K562 (cell line): ENCODE data around the gene GPR25. TPM values are rescaled to one million over a fixed set of nuclear protein-coding genes. Genes with fewer than 3 reads are reported as not detected.

Experiments
- ATAC-seq: fragments of 200-7000 bp; cut with Tn5 transposase; 3 replicates; pipeline ENCODE4 v1.9.1; 2020; ENCODE audit warnings: moderate library complexity
- BruUV-seq: library from RNA; stranded (reverse); fragments of 400-500 nt; replicated peaks from 2 replicates; lab custom pipeline; 2021; lab: Mats Ljungman, UMichigan
- CTCF ChIA-PET: fragments of 300-600 bp; formaldehyde crosslinking; extraction: SDS; loops from one replicate; lab custom pipeline; 2021; ENCODE audit warnings: low intra/inter-chr PET ratio; lab: Yijun Ruan, JAX
- POLR2A ChIA-PET: fragments of 300-600, 350-650 bp; sonication (Branson Sonifier 250); formaldehyde crosslinking; extraction: SDS; loops from one replicate; lab custom pipeline; 2021; ENCODE audit warnings: antibody characterized with exemption, inconsistent platforms; lab: Yijun Ruan, JAX
- DNase-seq, 4 experiments: peaks; one replicate each; pipeline versions ENCODE4 v3.0.0 to v3.0.0-alpha.2; 2011 to 2018; ENCODE audit warnings: low spot score in 3 of 4, mixed read lengths in 3 of 4; ENCODE audit errors: extremely low read depth in 1 of 4
- FAIRE-seq: peaks from 2 replicates; lab custom pipeline; 2011; peaks lifted over from hg19 to GRCh38; lab: Jason Lieb, UNC
- H2AFZ ChIP-seq: 2 replicates; pipeline ENCODE4 v1.6.0; 2011; ENCODE audit warnings: low read depth, low read length, control low read depth, inconsistent platforms
- H3K27ac ChIP-seq: fragments of 200-600 bp; 3 replicates; pipeline ENCODE4 v1.8.0; 2011; ENCODE audit warnings: low read depth, mild to moderate bottlenecking, control low read depth, inconsistent platforms, low read length, moderate library complexity, mixed read lengths; ENCODE audit errors: extremely low read depth
- H3K27me3 ChIP-seq, 2 experiments: fragments of 300-600 bp in 1 of 2; 2 replicates in 1 of 2; 3 replicates in 1 of 2; pipeline versions ENCODE4 v1.6.0 to v1.8.0; 2011; ENCODE audit warnings: inconsistent platforms in 2 of 2, low read length in 2 of 2, mild to moderate bottlenecking in 1 of 2, mixed read lengths in 1 of 2, moderate library complexity in 1 of 2; ENCODE audit not compliant: control insufficient read depth in 2 of 2, insufficient read depth in 2 of 2
- H3K36me3 ChIP-seq: fragments of 300-600 bp; 3 replicates; pipeline ENCODE4 v1.8.0; 2011; ENCODE audit warnings: mild to moderate bottlenecking, low read length, inconsistent platforms; ENCODE audit not compliant: control insufficient read depth, insufficient read depth
- H3K4me1 ChIP-seq, 2 experiments: fragments of 200-600 bp in 1 of 2; replicated peaks in 1 of 2; 2 replicates in 1 of 2; 3 replicates in 1 of 2; pipeline versions ENCODE4 v1.5.1 to v1.8.0; 2011; ENCODE audit warnings: inconsistent platforms in 2 of 2, low read length in 2 of 2, mild to moderate bottlenecking in 1 of 2, mixed read lengths in 1 of 2, moderate library complexity in 1 of 2; ENCODE audit not compliant: control insufficient read depth in 2 of 2, insufficient read depth in 2 of 2
- H3K4me2 ChIP-seq: 2 replicates; pipeline ENCODE4 v1.6.1; 2011; ENCODE audit warnings: low read length, control low read depth, inconsistent platforms, mixed read lengths; ENCODE audit not compliant: insufficient read depth
- H3K4me3 ChIP-seq: fragments of 200-600 bp; sonication (generic), shearing (Covaris generic); 2 replicates; pipeline ENCODE4 v1.5.1; 2016; ENCODE audit warnings: control low read depth, inconsistent platforms
- H3K79me2 ChIP-seq: fragments of 200-600 bp; 3 replicates; pipeline ENCODE4 v1.8.0; 2011; ENCODE audit warnings: low read length, inconsistent platforms; ENCODE audit not compliant: control insufficient read depth, insufficient read depth
- H3K9ac ChIP-seq, 2 experiments: 2 replicates each; pipeline versions ENCODE4 v1.6.0 to v1.6.1; 2011; ENCODE audit warnings: low read depth in 2 of 2, low read length in 2 of 2, control low read depth in 1 of 2, inconsistent platforms in 1 of 2, mild to moderate bottlenecking in 1 of 2, mixed read lengths in 1 of 2; ENCODE audit not compliant: insufficient read depth in 1 of 2
- H3K9me1 ChIP-seq: one replicate; pipeline ENCODE4 v1.6.0; 2011; ENCODE audit warnings: inconsistent platforms, mild to moderate bottlenecking, low read length, moderate library complexity; ENCODE audit not compliant: control insufficient read depth, insufficient read depth
- H3K9me3 ChIP-seq: replicated peaks from 2 replicates; pipeline ENCODE4 v1.5.1; 2011; ENCODE audit warnings: low read depth, low read length, inconsistent platforms; ENCODE audit not compliant: control insufficient read depth, insufficient read depth
- H4K20me1 ChIP-seq: replicated peaks from 2 replicates; pipeline ENCODE4 v1.6.1; 2011; ENCODE audit warnings: low read length, inconsistent platforms, mixed read lengths; ENCODE audit not compliant: control insufficient read depth, insufficient read depth
- ATF1 ChIP-seq, 2 experiments: fragments of 450-650 bp in 1 of 2; IDR thresholded peaks; 2 replicates each; pipeline ENCODE4 v1.6.1; 2016; ENCODE audit warnings: missing compliant biosample characterization in 1 of 2, missing genetic modification characterization in 1 of 2
- FOXK2 ChIP-seq, 2 experiments: fragments of 450-650 bp; IDR thresholded peaks in 1 of 2; conservative IDR thresholded peaks in 1 of 2; 2 replicates each; pipeline ENCODE4 v1.6.1; 2016; ENCODE audit warnings: low read depth in 2 of 2, mild to moderate bottlenecking in 1 of 2
- MCM7 ChIP-seq, 2 experiments: fragments of 450-650 bp; IDR thresholded peaks; 2 replicates each; pipeline ENCODE4 v1.6.1; 2016 to 2018
- MTA1 ChIP-seq: fragments of 450-650 bp; IDR thresholded peaks from 2 replicates; pipeline ENCODE4 v1.6.1; 2017; ENCODE audit warnings: borderline replicate concordance
- POLR2B ChIP-seq: fragments of 450-650 bp; IDR thresholded peaks from 2 replicates; pipeline ENCODE4 v1.6.1; 2018; ENCODE audit warnings: low read depth; ENCODE audit not compliant: partially characterized antibody
- RNF2 ChIP-seq: sonication (generic); IDR thresholded peaks from 2 replicates; pipeline ENCODE4 v1.6.1; 2016
- TCF7L2 ChIP-seq: fragments of 150-350 bp; IDR thresholded peaks from 2 replicates; pipeline ENCODE4 v1.6.1; 2016; ENCODE audit warnings: low read depth, mild to moderate bottlenecking, low read length, moderate library complexity
- ZFP36 ChIP-seq: fragments of 150-350 bp; IDR thresholded peaks from 2 replicates; pipeline ENCODE4 v1.6.1; 2018; ENCODE audit warnings: low read length, low read depth; ENCODE audit not compliant: partially characterized antibody
- ZKSCAN1 ChIP-seq: fragments of 150-350 bp; IDR thresholded peaks from 2 replicates; pipeline ENCODE4 v1.6.1; 2016; ENCODE audit warnings: low read depth, low read length
- ZNF551 ChIP-seq: fragments of 250-450 bp; sonication (Bioruptor Pico); IDR thresholded peaks from 2 replicates; pipeline ENCODE4 v1.5.0; 2021; ENCODE audit warnings: mild to moderate bottlenecking, moderate library complexity
- ZNF644 ChIP-seq: fragments of 200-800 bp; sonication (Bioruptor generic); IDR thresholded peaks from 2 replicates; pipeline ENCODE4 v1.6.1; 2016; ENCODE audit warnings: low read depth, missing genetic modification characterization, missing compliant biosample characterization
- WGBS: fragments of 100-300 bp; shearing (Covaris generic); methylation state at CpG from one replicate; pipeline ENCODE4 v1.1.6; 2016; ENCODE audit warnings: low coverage, mixed read lengths; ENCODE audit not compliant: insufficient coverage; ENCODE audit errors: missing lambda C conversion rate; 5-methylcytosine and 5-hydroxymethylcytosine counted together
- in situ Hi-C: fragments of 300-500 bp; cut with MboI; formaldehyde crosslinking; loops from 4 replicates; pipeline ENCODE4 v1.15.0; 2018; ENCODE audit warnings: inconsistent platforms, mixed read lengths
- intact Hi-C: fragments of 100-400 bp; cut with micrococcal nuclease; formaldehyde crosslinking; loops from 2 replicates; pipeline ENCODE4 v1.14.2; 2022
- polyA plus RNA-seq, 8 experiments: library from polyadenylated mRNA; depleted of rRNA in 4 of 8; stranded (reverse) in 5 of 8; unstranded in 3 of 8; fragments of >200 nt; fragmentation: Nextera tagmentation in 2 of 8; fragmentation: Illumina TruSeq in 1 of 8; extraction: Ambion mirVana in 2 of 8; extraction: Trizol in 1 of 8; gene quantifications; 2 replicates each; pipeline versions ENCODE4 v1.2.1 to v1.2.3, GENCODE V29; 2011 to 2014; ENCODE audit warnings: inconsistent platforms in 1 of 8, missing spikeins in 1 of 8
- total RNA-seq, 7 experiments: library from RNA; depleted of rRNA in 6 of 7; stranded (reverse); fragments of >200 nt in 6 of 7; fragmentation: Illumina TruSeq in 2 of 7; extraction: Trizol in 2 of 7; gene quantifications; 2 replicates each; pipeline versions ENCODE4 v1.2.1 to v1.2.3, GENCODE V29; 2011 to 2021; ENCODE audit warnings: low replicate concordance in 1 of 7
- TF ChIP-seq, protein P1 (sequence below), 2 experiments: fragments of 200-800 bp in 1 of 2; sonication (Bioruptor generic) in 1 of 2; sonication (generic) in 1 of 2; formaldehyde crosslinking in 1 of 2; IDR thresholded peaks in 1 of 2; conservative IDR thresholded peaks in 1 of 2; 2 replicates each; pipeline versions ENCODE4 v1.5.0 to v1.6.1; 2016 to 2020; ENCODE audit warnings: missing compliant biosample characterization in 1 of 2, missing genetic modification characterization in 1 of 2, missing genetic modification reagents in 1 of 2
- TF ChIP-seq, protein P2 (sequence below): fragments of 250-450 bp; sonication (Bioruptor Pico); IDR thresholded peaks from 2 replicates; pipeline ENCODE4 v1.5.0; 2021
- TF ChIP-seq, protein P3 (sequence below): sonication (generic); formaldehyde crosslinking; IDR thresholded peaks from 2 replicates; pipeline ENCODE4 v1.8.0; 2022; ENCODE audit warnings: mild to moderate bottlenecking, low read depth, missing genetic modification reagents
- TF ChIP-seq, protein P4 (sequence below): IDR thresholded peaks from 2 replicates; pipeline ENCODE4 v1.6.1; 2014; ENCODE audit warnings: antibody characterized with exemption

Gene GPR25
- total and polyA plus RNA-seq, 9 of the 15 experiments (the other 6 are each of a cell fraction or from before 2014, with no cell fraction given) = not detected

DNA sequence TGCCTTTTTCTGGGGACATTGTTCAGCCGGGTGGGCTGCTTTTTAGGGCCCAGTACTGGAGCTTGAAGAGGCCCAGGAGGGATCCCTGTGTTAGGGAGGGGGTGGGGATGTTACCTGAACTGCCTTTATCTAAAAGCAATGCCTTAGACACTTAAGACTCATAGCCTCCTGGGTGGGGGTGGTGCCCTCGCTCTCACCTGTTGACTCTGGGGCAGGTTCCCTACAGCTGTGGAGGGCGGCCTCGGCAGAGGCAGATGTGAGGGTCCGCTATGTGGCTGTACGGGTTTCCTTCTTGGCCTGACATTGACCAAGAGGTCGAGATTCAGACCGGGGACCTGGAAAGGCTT lies 22.6 kb downstream of the GPR25 start (continued):
- TF ChIP-seq, protein P1, sequence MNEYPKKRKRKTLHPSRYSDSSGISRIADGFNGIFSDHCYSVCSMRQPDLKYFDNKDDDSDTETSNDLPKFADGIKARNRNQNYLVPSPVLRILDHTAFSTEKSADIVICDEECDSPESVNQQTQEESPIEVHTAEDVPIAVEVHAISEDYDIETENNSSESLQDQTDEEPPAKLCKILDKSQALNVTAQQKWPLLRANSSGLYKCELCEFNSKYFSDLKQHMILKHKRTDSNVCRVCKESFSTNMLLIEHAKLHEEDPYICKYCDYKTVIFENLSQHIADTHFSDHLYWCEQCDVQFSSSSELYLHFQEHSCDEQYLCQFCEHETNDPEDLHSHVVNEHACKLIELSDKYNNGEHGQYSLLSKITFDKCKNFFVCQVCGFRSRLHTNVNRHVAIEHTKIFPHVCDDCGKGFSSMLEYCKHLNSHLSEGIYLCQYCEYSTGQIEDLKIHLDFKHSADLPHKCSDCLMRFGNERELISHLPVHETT (CRISPR knock-in tag; conservative IDR thresholded peaks at IDR 0.05 in 1 of 2, IDR thresholded peaks at IDR 0.05 in 1 of 2) = no peak
- TF ChIP-seq MCM7 (IDR thresholded peaks at IDR 0.05) (no peak), TCF7L2 (no peak), ZNF644 (tag) (no peak), MTA1 (no peak)

DNA sequence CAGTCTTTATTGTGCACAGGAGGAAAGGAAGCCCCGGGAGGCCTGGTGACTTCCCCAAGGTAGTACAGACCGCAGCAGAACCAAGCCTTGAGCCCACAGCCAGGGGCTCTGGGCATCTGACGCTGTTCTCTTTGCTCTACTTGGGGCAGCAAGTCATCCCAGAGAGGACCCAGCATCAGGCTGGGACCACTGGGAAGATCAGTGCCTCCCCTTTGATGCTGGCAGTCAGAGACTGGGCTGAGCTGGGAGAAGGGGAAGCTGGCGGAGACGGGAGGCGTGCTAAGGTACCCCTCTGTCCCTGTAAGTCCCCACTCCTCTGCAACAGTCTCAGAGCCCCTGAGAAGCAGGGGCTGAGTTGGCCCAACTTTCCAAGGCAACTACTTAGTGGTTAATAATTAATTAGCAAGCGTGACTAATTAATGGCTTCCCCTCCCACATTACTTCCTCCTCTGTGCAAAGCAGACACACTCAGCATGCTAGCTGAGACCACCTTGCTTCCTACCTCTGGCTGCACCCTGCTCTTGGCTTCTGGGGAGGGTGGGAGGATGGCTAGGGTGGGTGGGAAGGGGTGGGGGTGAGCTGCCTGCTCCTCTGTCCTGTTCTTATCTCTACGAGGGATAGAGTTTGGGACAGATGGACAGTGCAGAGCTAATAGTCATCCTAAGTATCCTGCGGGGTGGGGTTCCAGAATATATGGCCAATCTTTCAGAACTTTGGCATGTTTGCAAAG lies 23.2 kb downstream of the GPR25 start:
- ATAC-seq (no peak), DNase-seq (no peak), FAIRE-seq (no peak)
- Histone ChIP-seq H3K4me2 (no peak overlapping the region), H3K79me2 (no peaks in the 10 kb centered on the region), H3K9me1 (no peaks in the 10 kb centered on the region), H3K4me3 (no peak overlapping the region), H3K9ac (no peak overlapping the region), H3K27me3 (peaks cover 58 to 88% of the 10 kb centered on the region in 2 experiments), H3K9me3 (no peaks in the 10 kb centered on the region), H3K36me3 (no peaks in the 10 kb centered on the region), H3K4me1 (peaks cover 0 to 22% of the 10 kb centered on the region in 2 experiments; a peak in 1 of 5 replicates), H4K20me1 (peaks cover 24% of the 10 kb centered on the region; the same call in 1 of the 2 replicates), H2AFZ (no peak overlapping the region), H3K27ac (no peak overlapping the region)
- 4% methylated on average over 9 of the region's 9 CpGs for WGBS
- BruUV-seq = no TSS peak
- ChIA-PET POLR2A (interaction anchor here (0.6 to 1.1 kb wide), 5 partner anchors 11 to 338 kb away, joined by 3 read pairs; no protein-coding TSS in a partner anchor), CTCF (no interaction called here)
- intact Hi-C loops = no loop called here
- in situ Hi-C loops = no loop called here
- TF ChIP-seq, protein P2, sequence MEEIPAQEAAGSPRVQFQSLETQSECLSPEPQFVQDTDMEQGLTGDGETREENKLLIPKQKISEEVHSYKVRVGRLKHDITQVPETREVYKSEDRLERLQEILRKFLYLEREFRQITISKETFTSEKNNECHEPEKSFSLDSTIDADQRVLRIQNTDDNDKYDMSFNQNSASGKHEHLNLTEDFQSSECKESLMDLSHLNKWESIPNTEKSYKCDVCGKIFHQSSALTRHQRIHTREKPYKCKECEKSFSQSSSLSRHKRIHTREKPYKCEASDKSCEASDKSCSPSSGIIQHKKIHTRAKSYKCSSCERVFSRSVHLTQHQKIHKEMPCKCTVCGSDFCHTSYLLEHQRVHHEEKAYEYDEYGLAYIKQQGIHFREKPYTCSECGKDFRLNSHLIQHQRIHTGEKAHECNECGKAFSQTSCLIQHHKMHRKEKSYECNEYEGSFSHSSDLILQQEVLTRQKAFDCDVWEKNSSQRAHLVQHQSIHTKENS (CRISPR knock-in tag) = no peak
- TF ChIP-seq, protein P3, sequence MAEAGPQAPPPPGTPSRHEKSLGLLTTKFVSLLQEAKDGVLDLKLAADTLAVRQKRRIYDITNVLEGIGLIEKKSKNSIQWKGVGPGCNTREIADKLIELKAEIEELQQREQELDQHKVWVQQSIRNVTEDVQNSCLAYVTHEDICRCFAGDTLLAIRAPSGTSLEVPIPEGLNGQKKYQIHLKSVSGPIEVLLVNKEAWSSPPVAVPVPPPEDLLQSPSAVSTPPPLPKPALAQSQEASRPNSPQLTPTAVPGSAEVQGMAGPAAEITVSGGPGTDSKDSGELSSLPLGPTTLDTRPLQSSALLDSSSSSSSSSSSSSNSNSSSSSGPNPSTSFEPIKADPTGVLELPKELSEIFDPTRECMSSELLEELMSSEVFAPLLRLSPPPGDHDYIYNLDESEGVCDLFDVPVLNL (CRISPR knock-in tag) = no peak
- no peak for TF ChIP-seq RNF2
- TF ChIP-seq ZKSCAN1 = no peak
- no peak for TF ChIP-seq ZNF551
- TF ChIP-seq FOXK2 (conservative IDR thresholded peaks at IDR 0.05 in 1 of 2, IDR thresholded peaks at IDR 0.05 in 1 of 2; ENCODE audit: low read depth in 2 of 2) = no peak
- TF ChIP-seq ATF1 (CRISPR knock-in tag; IDR thresholded peaks at IDR 0.05) = no peak
- TF ChIP-seq ATF1 (tag; IDR thresholded peaks at IDR 0.05) = no peak
- TF ChIP-seq, protein P4, sequence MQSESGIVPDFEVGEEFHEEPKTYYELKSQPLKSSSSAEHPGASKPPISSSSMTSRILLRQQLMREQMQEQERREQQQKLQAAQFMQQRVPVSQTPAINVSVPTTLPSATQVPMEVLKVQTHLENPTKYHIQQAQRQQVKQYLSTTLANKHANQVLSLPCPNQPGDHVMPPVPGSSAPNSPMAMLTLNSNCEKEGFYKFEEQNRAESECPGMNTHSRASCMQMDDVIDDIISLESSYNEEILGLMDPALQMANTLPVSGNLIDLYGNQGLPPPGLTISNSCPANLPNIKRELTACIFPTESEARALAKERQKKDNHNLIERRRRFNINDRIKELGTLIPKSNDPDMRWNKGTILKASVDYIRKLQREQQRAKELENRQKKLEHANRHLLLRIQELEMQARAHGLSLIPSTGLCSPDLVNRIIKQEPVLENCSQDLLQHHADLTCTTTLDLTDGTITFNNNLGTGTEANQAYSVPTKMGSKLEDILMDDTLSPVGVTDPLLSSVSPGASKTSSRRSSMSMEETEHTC = no peak
- TF ChIP-seq ZFP36 = no peak
- TF ChIP-seq POLR2B = no peak
